ENCODE data around the gene GABRB3.

DNA sequence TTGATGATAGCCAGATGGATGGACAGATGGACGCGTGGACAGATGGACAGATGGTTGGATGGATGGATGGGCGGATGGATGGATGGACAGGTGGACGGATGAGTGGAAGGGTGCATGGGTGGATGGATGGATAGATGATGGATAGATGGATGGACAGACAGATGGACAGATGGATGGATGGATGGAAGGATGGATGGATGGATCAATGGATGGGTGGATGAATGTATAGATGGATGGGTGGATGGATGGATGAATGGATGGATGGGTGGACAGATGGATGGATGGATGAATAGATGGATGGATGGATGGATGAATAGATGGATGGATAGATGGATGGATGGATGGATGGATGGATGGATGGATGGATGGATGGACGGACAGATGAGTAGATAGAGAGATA lies 40.9 kb downstream of the GABRB3 start:
- TF ChIP-seq, protein P1, sequence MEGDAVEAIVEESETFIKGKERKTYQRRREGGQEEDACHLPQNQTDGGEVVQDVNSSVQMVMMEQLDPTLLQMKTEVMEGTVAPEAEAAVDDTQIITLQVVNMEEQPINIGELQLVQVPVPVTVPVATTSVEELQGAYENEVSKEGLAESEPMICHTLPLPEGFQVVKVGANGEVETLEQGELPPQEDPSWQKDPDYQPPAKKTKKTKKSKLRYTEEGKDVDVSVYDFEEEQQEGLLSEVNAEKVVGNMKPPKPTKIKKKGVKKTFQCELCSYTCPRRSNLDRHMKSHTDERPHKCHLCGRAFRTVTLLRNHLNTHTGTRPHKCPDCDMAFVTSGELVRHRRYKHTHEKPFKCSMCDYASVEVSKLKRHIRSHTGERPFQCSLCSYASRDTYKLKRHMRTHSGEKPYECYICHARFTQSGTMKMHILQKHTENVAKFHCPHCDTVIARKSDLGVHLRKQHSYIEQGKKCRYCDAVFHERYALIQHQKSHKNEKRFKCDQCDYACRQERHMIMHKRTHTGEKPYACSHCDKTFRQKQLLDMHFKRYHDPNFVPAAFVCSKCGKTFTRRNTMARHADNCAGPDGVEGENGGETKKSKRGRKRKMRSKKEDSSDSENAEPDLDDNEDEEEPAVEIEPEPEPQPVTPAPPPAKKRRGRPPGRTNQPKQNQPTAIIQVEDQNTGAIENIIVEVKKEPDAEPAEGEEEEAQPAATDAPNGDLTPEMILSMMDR (IDR thresholded peaks at IDR 0.05 in 8 of 11, conservative IDR thresholded peaks at IDR 0.05 in 3 of 11) = no peak
- no peak for TF ChIP-seq POLR2A (IDR thresholded peaks at IDR 0.05)

Data from spleen (tissue), 7 donors.